Thyroid gland (tissue), 4 donors: Measurements from ENCODE around the gene DNAJC3.

ENCODE experiments used
- POLR2A ChIP-seq, 2 donors: fragments of 450-650 bp; IDR thresholded peaks; one replicate each; pipeline ENCODE4 v1.6.1; 2017; ENCODE audit warnings: antibody characterized with exemption in 2 of 2, mild to moderate bottlenecking in 2 of 2, moderate library complexity in 1 of 2
- TF ChIP-seq, protein P1 (sequence below), 6 experiments: fragments of 200-600 bp in 3 of 6; fragments of 450-650 bp in 3 of 6; sonication (generic) in 3 of 6; IDR thresholded peaks; one replicate each; pipeline ENCODE4 v1.5.1; 2016 to 2019; ENCODE audit warnings: antibody characterized with exemption in 6 of 6, mild to moderate bottlenecking in 2 of 6, inconsistent platforms in 1 of 6, moderate library complexity in 1 of 6

DNA sequence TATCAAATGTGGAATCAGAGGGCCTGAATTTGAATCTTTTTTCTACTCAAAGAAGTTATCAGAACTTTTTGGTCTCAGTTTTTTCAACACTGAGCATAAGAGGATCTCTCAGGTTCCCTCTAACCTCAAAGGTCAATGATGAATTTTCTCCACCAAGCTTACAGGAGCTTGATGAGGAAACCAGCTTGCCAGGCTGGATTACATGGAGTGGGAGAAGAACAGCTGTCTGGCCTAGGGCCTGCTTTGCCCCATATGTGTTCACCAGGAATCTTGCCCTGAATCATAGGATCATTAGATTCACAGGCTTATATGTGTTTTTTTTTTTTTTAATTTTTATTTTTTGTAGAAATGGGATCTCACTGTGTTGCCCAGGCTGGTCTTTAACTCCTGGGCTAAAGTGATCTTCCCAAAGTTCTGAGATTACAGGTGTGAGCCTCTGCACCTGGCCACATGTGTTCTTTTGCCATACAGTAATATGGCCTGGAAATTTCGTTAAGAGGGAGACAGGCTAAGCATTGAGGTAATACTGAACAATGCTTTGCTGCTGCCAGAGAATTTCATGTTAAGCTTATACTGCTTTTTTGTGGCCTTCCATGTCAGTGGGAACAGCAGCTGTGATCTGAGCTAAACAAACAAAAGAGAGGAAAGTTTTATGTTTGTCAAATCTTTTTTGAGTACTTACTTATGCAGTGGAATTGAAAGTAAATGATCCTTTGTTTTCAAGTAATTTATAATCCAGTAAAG is 110.6 kb downstream of the DNAJC3 start:
- no peak for TF ChIP-seq POLR2A (IDR thresholded peaks at IDR 0.05)
- TF ChIP-seq, protein P1, sequence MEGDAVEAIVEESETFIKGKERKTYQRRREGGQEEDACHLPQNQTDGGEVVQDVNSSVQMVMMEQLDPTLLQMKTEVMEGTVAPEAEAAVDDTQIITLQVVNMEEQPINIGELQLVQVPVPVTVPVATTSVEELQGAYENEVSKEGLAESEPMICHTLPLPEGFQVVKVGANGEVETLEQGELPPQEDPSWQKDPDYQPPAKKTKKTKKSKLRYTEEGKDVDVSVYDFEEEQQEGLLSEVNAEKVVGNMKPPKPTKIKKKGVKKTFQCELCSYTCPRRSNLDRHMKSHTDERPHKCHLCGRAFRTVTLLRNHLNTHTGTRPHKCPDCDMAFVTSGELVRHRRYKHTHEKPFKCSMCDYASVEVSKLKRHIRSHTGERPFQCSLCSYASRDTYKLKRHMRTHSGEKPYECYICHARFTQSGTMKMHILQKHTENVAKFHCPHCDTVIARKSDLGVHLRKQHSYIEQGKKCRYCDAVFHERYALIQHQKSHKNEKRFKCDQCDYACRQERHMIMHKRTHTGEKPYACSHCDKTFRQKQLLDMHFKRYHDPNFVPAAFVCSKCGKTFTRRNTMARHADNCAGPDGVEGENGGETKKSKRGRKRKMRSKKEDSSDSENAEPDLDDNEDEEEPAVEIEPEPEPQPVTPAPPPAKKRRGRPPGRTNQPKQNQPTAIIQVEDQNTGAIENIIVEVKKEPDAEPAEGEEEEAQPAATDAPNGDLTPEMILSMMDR (IDR thresholded peaks at IDR 0.05), result no peak
